ENCODE measurements around the gene CGRRF1. TPM values are rescaled to one million over a fixed set of nuclear protein-coding genes. Genes with fewer than 3 reads are reported as not detected.
A peak's percentile ranks its signal among the peaks of the same experiment; 100 is the strongest.

CGRRF1 gene
- polyA plus RNA-seq, 1 of the 3 experiments (the other 2 are of a cell fraction), result 6.4 TPM

DNA sequence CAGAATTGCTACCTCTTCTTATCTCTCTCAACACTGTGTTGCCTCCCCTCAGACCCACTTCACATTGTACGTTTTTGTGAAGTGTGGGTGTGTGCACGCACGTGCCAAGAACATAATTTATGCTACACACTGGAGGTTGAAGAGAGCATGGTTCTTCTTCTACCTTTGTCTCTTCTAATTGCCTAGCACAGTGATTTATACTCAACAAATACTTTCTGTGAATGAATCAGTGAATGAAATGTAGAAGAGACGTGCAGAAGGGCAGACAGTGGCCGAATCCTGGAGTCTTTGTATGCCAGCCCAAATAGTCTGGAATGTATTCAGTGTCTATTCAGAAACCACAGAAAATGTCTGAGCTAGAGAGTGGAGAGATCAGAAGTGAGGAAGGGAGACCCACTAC lies 52.6 kb downstream of the CGRRF1 start:
- H3K4me3 ChIP-seq (ENCODE audit: low read depth in 2 of 2, low read length in 1 of 2), result no peak overlapping the region
- WGBS (ENCODE audit: low lambda C conversion rate), result 61% methylated on average over 5 of the region's 5 CpGs
- peaks cover 24% of the 10 kb centered on the region; the same call in 1 of the 2 replicates for H3K79me2 ChIP-seq (ENCODE audit: insufficient read depth)
- H3K4me2 ChIP-seq, result peak overlapping the region; percentile 52; the same call in 1 of the 2 replicates
- H3K27ac ChIP-seq (ENCODE audit: low read depth in 2 of 2, low read length in 1 of 2), result peak overlapping the region; percentile 16 to 72; a peak in 3 of 4 replicates
- no peaks in the 10 kb centered on the region for H3K36me3 ChIP-seq (replicated peaks in 1 of 2; ENCODE audit: control insufficient read depth in 1 of 2, insufficient read depth in 2 of 2, low read length in 1 of 2)
- CTCF ChIA-PET, result interaction anchor here (0.8 to 6.3 kb wide), 4 partner anchors 129 to 244 kb away, joined by 3 to 71 read pairs (median 21); no protein-coding TSS in a partner anchor
- H3K9ac ChIP-seq, result peak overlapping the region; percentile 43; the same call in 1 of the 2 replicates
- peaks cover 9% of the 10 kb centered on the region in 2 experiments for H3K4me1 ChIP-seq (ENCODE audit: control insufficient read depth in 1 of 2, insufficient read depth in 2 of 2, low read depth in 1 of 2, low read length in 1 of 2)
- no peak for DNase-seq
- 0 out of 2 replicates have a peak, but pooled peaks cover 2% of the 10 kb centered on the region for H4K20me1 ChIP-seq (ENCODE audit: insufficient read depth)
- 0 out of 2 replicates have a peak overlapping the region, but pooled peaks have one; percentile 17 for H2AFZ ChIP-seq (ENCODE audit: low read depth)
- H3K9me3 ChIP-seq, result no peaks in the 10 kb centered on the region
- POLR2A ChIA-PET, result no interaction called here
- peaks cover 34% of the 10 kb centered on the region for H3F3A ChIP-seq (replicated peaks; ENCODE audit: insufficient read depth)
- no peaks in the 10 kb centered on the region for H3K9me2 ChIP-seq
- H3K27me3 ChIP-seq (ENCODE audit: insufficient read depth), result no peaks in the 10 kb centered on the region
- TF ChIP-seq CHD2 (IDR thresholded peaks at IDR 0.05; ENCODE audit: low read length, partially characterized antibody) (no peak), TCF12 (IDR thresholded peaks at IDR 0.05) (peak; percentile 61; the same call in 1 of the 2 replicates), FOSL2 (IDR thresholded peaks at IDR 0.05; ENCODE audit: borderline replicate concordance, low read depth) (peak; percentile 33; the same call in 1 of the 2 replicates), MEF2A (IDR thresholded peaks at IDR 0.05; ENCODE audit: borderline replicate concordance, low read depth) (no peak), SIN3A (IDR thresholded peaks at IDR 0.05; ENCODE audit: borderline replicate concordance, low read depth, low read length) (no peak), NRF1 (IDR thresholded peaks at IDR 0.05; ENCODE audit: low read depth, low read length) (no peak), RCOR1 (IDR thresholded peaks at IDR 0.05; ENCODE audit: low read length) (no peak), ELF1 (IDR thresholded peaks at IDR 0.05) (no peak), MXI1 (IDR thresholded peaks at IDR 0.05; ENCODE audit: low read depth, low read length) (no peak), FOXM1 (IDR thresholded peaks at IDR 0.05; ENCODE audit: low read depth) (0 out of 2 replicates have a peak, but pooled peaks have one; percentile 30), RFX5 (IDR thresholded peaks at IDR 0.05; ENCODE audit: low read length) (no peak), EZH2phosphoT487 (IDR thresholded peaks at IDR 0.05; ENCODE audit: borderline replicate concordance, low read depth) (no peak), POLR2AphosphoS5 (IDR thresholded peaks at IDR 0.05; ENCODE audit: low read depth, low read length) (peak; percentile 63; the same call in 1 of the 2 replicates), GATA2 (CRISPR knock-in tag; IDR thresholded peaks at IDR 0.05) (no peak), FOXJ3 (CRISPR knock-in tag; IDR thresholded peaks at IDR 0.05) (no peak), JUND (IDR thresholded peaks at IDR 0.05) (peak; percentile 42; the same call in 1 of the 2 replicates), SMC3 (IDR thresholded peaks at IDR 0.05; ENCODE audit: low read depth, low read length) (no peak), RAD21 (IDR thresholded peaks at IDR 0.05; ENCODE audit: low read length) (no peak), GABPA (IDR thresholded peaks at IDR 0.05; ENCODE audit: low read depth) (no peak), YY1 (IDR thresholded peaks at IDR 0.05; ENCODE audit: low read depth) (no peak), EP300 (IDR thresholded peaks at IDR 0.05; ENCODE audit: borderline replicate concordance in 1 of 2, low read depth in 1 of 2, low read length in 1 of 2) (peak in 1 of 2 experiments; percentile 43; a peak in 1 of 4 replicates)
- TF ChIP-seq, protein P1, sequence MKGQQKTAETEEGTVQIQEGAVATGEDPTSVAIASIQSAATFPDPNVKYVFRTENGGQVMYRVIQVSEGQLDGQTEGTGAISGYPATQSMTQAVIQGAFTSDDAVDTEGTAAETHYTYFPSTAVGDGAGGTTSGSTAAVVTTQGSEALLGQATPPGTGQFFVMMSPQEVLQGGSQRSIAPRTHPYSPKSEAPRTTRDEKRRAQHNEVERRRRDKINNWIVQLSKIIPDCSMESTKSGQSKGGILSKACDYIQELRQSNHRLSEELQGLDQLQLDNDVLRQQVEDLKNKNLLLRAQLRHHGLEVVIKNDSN (IDR thresholded peaks at IDR 0.05; ENCODE audit: borderline replicate concordance, low read depth), result no peak
- TF ChIP-seq, protein P2, sequence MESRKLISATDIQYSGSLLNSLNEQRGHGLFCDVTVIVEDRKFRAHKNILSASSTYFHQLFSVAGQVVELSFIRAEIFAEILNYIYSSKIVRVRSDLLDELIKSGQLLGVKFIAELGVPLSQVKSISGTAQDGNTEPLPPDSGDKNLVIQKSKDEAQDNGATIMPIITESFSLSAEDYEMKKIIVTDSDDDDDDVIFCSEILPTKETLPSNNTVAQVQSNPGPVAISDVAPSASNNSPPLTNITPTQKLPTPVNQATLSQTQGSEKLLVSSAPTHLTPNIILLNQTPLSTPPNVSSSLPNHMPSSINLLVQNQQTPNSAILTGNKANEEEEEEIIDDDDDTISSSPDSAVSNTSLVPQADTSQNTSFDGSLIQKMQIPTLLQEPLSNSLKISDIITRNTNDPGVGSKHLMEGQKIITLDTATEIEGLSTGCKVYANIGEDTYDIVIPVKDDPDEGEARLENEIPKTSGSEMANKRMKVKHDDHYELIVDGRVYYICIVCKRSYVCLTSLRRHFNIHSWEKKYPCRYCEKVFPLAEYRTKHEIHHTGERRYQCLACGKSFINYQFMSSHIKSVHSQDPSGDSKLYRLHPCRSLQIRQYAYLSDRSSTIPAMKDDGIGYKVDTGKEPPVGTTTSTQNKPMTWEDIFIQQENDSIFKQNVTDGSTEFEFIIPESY (IDR thresholded peaks at IDR 0.05; ENCODE audit: borderline replicate concordance, low read depth), result no peak
- TF ChIP-seq, protein P3, sequence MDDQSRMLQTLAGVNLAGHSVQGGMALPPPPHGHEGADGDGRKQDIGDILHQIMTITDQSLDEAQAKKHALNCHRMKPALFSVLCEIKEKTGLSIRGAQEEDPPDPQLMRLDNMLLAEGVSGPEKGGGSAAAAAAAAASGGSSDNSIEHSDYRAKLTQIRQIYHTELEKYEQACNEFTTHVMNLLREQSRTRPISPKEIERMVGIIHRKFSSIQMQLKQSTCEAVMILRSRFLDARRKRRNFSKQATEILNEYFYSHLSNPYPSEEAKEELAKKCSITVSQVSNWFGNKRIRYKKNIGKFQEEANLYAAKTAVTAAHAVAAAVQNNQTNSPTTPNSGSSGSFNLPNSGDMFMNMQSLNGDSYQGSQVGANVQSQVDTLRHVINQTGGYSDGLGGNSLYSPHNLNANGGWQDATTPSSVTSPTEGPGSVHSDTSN (IDR thresholded peaks at IDR 0.05), result peak; percentile 86
- TF ChIP-seq, protein P4, sequence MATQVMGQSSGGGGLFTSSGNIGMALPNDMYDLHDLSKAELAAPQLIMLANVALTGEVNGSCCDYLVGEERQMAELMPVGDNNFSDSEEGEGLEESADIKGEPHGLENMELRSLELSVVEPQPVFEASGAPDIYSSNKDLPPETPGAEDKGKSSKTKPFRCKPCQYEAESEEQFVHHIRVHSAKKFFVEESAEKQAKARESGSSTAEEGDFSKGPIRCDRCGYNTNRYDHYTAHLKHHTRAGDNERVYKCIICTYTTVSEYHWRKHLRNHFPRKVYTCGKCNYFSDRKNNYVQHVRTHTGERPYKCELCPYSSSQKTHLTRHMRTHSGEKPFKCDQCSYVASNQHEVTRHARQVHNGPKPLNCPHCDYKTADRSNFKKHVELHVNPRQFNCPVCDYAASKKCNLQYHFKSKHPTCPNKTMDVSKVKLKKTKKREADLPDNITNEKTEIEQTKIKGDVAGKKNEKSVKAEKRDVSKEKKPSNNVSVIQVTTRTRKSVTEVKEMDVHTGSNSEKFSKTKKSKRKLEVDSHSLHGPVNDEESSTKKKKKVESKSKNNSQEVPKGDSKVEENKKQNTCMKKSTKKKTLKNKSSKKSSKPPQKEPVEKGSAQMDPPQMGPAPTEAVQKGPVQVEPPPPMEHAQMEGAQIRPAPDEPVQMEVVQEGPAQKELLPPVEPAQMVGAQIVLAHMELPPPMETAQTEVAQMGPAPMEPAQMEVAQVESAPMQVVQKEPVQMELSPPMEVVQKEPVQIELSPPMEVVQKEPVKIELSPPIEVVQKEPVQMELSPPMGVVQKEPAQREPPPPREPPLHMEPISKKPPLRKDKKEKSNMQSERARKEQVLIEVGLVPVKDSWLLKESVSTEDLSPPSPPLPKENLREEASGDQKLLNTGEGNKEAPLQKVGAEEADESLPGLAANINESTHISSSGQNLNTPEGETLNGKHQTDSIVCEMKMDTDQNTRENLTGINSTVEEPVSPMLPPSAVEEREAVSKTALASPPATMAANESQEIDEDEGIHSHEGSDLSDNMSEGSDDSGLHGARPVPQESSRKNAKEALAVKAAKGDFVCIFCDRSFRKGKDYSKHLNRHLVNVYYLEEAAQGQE (IDR thresholded peaks at IDR 0.05; ENCODE audit: low read depth, low read length), result no peak
- TF ChIP-seq, protein P5, sequence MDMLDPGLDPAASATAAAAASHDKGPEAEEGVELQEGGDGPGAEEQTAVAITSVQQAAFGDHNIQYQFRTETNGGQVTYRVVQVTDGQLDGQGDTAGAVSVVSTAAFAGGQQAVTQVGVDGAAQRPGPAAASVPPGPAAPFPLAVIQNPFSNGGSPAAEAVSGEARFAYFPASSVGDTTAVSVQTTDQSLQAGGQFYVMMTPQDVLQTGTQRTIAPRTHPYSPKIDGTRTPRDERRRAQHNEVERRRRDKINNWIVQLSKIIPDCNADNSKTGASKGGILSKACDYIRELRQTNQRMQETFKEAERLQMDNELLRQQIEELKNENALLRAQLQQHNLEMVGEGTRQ (IDR thresholded peaks at IDR 0.05; ENCODE audit: borderline replicate concordance, low read depth, low read length), result no peak
